Measurements from ENCODE around the gene ABCC2. TPM values are rescaled to one million over a fixed set of nuclear protein-coding genes. Genes with fewer than 3 reads are reported as not detected.
"Not testable (repeated sequence)": the region's sequence is repeated elsewhere in the genome, so short reads cannot be mapped to it uniquely, and the experiment has no call there.

ABCC2 gene
- total and polyA plus RNA-seq, 11 donors = 0.08 to 0.72 (median 0.20) TPM; not detected in 1

DNA sequence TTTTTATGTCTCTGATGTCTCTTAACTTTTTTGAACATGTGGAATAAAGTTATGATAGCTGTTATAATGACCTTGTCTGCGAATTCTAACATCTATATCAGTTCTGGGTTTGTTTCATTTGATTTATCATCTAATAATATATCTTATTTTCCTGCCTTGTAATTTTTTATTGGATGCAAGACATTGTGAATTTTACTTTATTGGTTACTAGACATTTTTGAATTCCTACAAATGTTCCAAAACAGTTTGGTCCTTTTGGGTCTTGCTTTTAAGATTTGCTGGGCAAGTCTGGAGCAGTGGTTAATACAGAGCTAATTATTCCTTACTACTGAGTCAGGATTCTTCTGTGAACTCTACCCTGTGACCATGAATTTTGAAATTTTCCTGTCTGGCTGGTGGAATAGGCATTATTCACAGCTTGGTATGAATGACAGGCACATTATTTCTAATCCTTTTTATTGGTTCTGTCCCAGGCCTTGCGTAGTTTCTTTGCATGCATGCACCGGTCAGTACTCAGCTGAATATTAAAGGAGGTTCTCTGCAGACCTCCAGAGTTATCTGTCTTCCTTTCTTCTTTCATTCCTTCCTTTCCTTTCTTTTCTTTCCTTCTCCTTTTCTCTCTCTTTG lies 41.4 kb upstream of the ABCC2 start:
- peaks cover 0 to 100% (median 96%) of the 10 kb centered on the region in 9 donors for H3K36me3 ChIP-seq
- H3K27ac ChIP-seq = no peak overlapping the region
- 97 to 100% (median 98%) methylated on average over 3 of the region's 3 CpGs for WGBS, 4 donors
- no peaks in the 10 kb centered on the region for H3K27me3 ChIP-seq
- no peak for ATAC-seq
- no peak for DNase-seq
- no peak overlapping the region for H3K4me3 ChIP-seq
- TF ChIP-seq, protein P1, sequence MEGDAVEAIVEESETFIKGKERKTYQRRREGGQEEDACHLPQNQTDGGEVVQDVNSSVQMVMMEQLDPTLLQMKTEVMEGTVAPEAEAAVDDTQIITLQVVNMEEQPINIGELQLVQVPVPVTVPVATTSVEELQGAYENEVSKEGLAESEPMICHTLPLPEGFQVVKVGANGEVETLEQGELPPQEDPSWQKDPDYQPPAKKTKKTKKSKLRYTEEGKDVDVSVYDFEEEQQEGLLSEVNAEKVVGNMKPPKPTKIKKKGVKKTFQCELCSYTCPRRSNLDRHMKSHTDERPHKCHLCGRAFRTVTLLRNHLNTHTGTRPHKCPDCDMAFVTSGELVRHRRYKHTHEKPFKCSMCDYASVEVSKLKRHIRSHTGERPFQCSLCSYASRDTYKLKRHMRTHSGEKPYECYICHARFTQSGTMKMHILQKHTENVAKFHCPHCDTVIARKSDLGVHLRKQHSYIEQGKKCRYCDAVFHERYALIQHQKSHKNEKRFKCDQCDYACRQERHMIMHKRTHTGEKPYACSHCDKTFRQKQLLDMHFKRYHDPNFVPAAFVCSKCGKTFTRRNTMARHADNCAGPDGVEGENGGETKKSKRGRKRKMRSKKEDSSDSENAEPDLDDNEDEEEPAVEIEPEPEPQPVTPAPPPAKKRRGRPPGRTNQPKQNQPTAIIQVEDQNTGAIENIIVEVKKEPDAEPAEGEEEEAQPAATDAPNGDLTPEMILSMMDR (IDR thresholded peaks at IDR 0.05) = no peak
- intact Hi-C loops (cut with DNase I) = no loop called here
- peaks cover 0 to 19% (median 0%) of the 10 kb centered on the region in 12 donors for H3K4me1 ChIP-seq
- H3K9me3 ChIP-seq = peaks cover 0 to 25% (median 14%) of the 10 kb centered on the region in 12 donors

DNA sequence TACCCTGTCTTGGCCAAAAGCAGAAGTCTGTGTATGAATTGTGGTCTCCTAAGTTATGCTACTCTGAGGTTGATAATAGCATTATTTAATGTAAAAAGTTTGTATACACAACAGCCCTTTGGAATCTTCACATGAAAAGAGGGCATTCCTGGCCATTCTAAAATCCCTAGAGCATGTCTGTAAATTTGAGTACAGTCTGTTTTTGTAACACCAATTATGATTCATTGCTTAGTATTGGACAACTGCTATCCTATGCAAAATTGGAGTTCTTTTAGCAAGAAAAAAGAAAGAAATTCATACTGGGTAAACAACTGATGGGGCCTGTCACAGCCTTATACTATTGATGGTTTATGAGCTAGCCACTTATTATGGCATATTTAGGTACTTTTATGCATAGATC lies 40.2 kb upstream of the ABCC2 start:
- H3K9me3 ChIP-seq = peaks cover 0 to 25% (median 14%) of the 10 kb centered on the region in 12 donors
- H3K27me3 ChIP-seq = no peaks in the 10 kb centered on the region
- peak overlapping the region in 2 of 12 donors; percentile 13 to 18 for H3K27ac ChIP-seq
- intact Hi-C loops (cut with DNase I) = no loop called here
- TF ChIP-seq, protein P1 (IDR thresholded peaks at IDR 0.05) = no peak
- TF ChIP-seq POLR2A (IDR thresholded peaks at IDR 0.05) = no peak
- peaks cover 0 to 100% (median 96%) of the 10 kb centered on the region in 9 donors for H3K36me3 ChIP-seq
- ATAC-seq (peak in 1 of 4 donors; percentile 15), DNase-seq (no peak)
- peaks cover 0 to 19% (median 0%) of the 10 kb centered on the region in 12 donors for H3K4me1 ChIP-seq
- no peak overlapping the region for H3K4me3 ChIP-seq

DNA sequence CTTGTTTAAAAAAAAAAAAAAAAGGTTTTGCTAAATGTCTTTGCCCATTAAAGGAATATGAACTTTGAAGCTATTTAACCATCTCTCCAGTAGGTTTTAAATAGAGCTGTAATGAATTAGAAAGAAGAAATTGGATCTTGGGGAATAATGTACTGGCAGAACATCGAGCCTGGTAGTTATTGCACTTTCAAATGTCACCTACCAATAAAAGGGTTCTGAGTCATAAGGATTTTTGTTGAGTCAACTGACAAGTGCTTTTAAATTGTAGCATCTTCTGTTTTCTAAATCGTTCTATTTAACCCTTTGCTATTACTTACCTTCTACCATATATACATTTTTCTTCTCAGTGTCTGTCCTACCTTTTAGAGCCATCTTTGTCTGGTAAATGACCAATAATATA lies 39.7 kb upstream of the ABCC2 start:
- Histone ChIP-seq H3K9me3 (peaks cover 0 to 25% (median 14%) of the 10 kb centered on the region in 12 donors), H3K36me3 (peaks cover 0 to 100% (median 96%) of the 10 kb centered on the region in 9 donors), H3K27me3 (no peaks in the 10 kb centered on the region), H3K27ac (peak overlapping the region in 3 of 12 donors; percentile 13 to 21 (median 18)), H3K4me3 (no peak overlapping the region), H3K4me1 (peaks cover 0 to 19% (median 0%) of the 10 kb centered on the region in 12 donors)
- WGBS, 4 donors = 75 to 81% (median 77%) methylated on average over 2 of the region's 2 CpGs
- DNase-seq = no peak
- intact Hi-C loops (cut with DNase I) = no loop called here
- ATAC-seq = peak in 1 of 4 donors; percentile 67
- no peak for TF ChIP-seq POLR2A (IDR thresholded peaks at IDR 0.05)
- TF ChIP-seq, protein P1 (IDR thresholded peaks at IDR 0.05) = no peak

- peak overlapping the region in 3 of 12 donors; percentile 10 to 43 (median 40) for H3K27ac ChIP-seq
- TF ChIP-seq, protein P1 (IDR thresholded peaks at IDR 0.05) = no peak
- TF ChIP-seq POLR2A (IDR thresholded peaks at IDR 0.05) = no peak
- H3K27me3 ChIP-seq = no peaks in the 10 kb centered on the region
- DNase-seq (no peak), ATAC-seq (peak in 2 of 4 donors; percentile 37 to 64)
- H3K36me3 ChIP-seq = peaks cover 0 to 100% (median 98%) of the 10 kb centered on the region in 9 donors
- H3K4me1 ChIP-seq = peaks cover 0 to 24% (median 0%) of the 10 kb centered on the region in 12 donors
- WGBS, 4 donors = 54 to 65% (median 56%) methylated on average over 3 of the region's 3 CpGs
- intact Hi-C loops (cut with DNase I) = no loop called here
- H3K9me3 ChIP-seq = peaks cover 0 to 25% (median 14%) of the 10 kb centered on the region in 12 donors
- no peak overlapping the region for H3K4me3 ChIP-seq
Measured at GRCh38 chr10:99743841-99744240, 38.6 kb upstream of the ABCC2 start.

DNA sequence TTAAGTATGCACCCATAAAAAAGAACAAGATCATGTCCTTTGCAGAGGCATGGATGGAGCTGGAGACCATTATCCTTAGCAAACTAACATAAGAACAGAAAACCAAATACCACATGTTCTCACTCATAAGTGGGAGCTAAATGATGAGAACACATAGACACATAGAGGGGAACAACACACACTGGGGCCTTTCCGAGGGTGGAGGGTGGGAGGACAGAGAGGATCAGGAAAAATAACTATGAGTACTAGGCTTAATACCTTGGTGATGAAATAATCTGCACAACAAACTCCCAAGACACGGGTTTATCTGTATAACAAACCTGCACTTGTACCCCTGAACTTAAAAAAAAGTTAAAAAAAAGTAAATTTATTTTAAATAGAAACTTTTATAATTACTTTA lies 36.3 kb upstream of the ABCC2 start:
- H3K9me3 ChIP-seq; H3K27ac ChIP-seq; H3K4me3 ChIP-seq; intact Hi-C loops (cut with DNase I); ATAC-seq; H3K27me3 ChIP-seq; DNase-seq: not testable (repeated sequence)
- 86 to 93% (median 92%) methylated on average over 2 of the region's 2 CpGs for WGBS, 4 donors
- Histone ChIP-seq H3K36me3 (peaks cover 0 to 100% (median 100%) of the 10 kb centered on the region in 9 donors), H3K4me1 (peaks cover 0 to 24% (median under 1%) of the 10 kb centered on the region in 12 donors)
